ENCODE data around the gene FUT9.

GRCh38 chr6:96171112-96171511 is 155.3 kb downstream of the FUT9 start:
- TF ChIP-seq POLR2A (IDR thresholded peaks at IDR 0.05; ENCODE audit: low read length) (no peak), GATA1 (IDR thresholded peaks at IDR 0.05; ENCODE audit: low read depth, low read length) (no peak)
